GM12872 (cell line): Measurements from ENCODE around the gene TOMM20L.

ENCODE experiments used
- CTCF ChIP-seq: IDR thresholded peaks from 3 replicates; pipeline ENCODE4 v1.5.1; 2011; ENCODE audit warnings: low read depth, mild to moderate bottlenecking, low read length, moderate library complexity; ENCODE audit not compliant: insufficient read depth

The TOMM20L gene

GRCh38 chr14:58408681-58409215 lies 13.0 kb downstream of the TOMM20L start:
- TF ChIP-seq CTCF = no peak

- TF ChIP-seq CTCF = 0 out of 3 replicates have a peak, but pooled peaks have one; percentile 9
Measured at GRCh38 chr14:58414845-58415244, 19.1 kb downstream of the TOMM20L start.

GRCh38 chr14:58415636-58416547 lies 20.2 kb downstream of the TOMM20L start:
- TF ChIP-seq CTCF = no peak; the same call in 2 of the 3 replicates

- no peak for TF ChIP-seq CTCF
Measured at GRCh38 chr14:58426670-58427280, 31.0 kb downstream of the TOMM20L start.

- no peak for TF ChIP-seq CTCF
Measured at GRCh38 chr14:58427281-58428117, 31.8 kb downstream of the TOMM20L start, which contains the start of the genes KIAA0586 and TIMM9. KIAA0586 (plus strand) TSS chr14:58427719; CDS start chr14:58428265, 546 bp downstream. TIMM9 (minus strand) TSS chr14:58427531; CDS start chr14:58411945, 15,586 bp downstream.

GRCh38 chr14:58428118-58428683 lies 32.5 kb downstream of the TOMM20L start:
- TF ChIP-seq CTCF = no peak
